GM21786 (cell line): ENCODE data around the gene SBF1.
"Not testable (repeated sequence)": the region's sequence is repeated elsewhere in the genome, so short reads cannot be mapped to it uniquely, and the experiment has no call there.

Source experiments
- ATAC-seq: cut with Tn5 transposase; IDR thresholded peaks from one replicate; pipeline ENCODE4 v1.9.1; 2021; ENCODE audit not compliant: unreplicated experiment

SBF1 gene

DNA sequence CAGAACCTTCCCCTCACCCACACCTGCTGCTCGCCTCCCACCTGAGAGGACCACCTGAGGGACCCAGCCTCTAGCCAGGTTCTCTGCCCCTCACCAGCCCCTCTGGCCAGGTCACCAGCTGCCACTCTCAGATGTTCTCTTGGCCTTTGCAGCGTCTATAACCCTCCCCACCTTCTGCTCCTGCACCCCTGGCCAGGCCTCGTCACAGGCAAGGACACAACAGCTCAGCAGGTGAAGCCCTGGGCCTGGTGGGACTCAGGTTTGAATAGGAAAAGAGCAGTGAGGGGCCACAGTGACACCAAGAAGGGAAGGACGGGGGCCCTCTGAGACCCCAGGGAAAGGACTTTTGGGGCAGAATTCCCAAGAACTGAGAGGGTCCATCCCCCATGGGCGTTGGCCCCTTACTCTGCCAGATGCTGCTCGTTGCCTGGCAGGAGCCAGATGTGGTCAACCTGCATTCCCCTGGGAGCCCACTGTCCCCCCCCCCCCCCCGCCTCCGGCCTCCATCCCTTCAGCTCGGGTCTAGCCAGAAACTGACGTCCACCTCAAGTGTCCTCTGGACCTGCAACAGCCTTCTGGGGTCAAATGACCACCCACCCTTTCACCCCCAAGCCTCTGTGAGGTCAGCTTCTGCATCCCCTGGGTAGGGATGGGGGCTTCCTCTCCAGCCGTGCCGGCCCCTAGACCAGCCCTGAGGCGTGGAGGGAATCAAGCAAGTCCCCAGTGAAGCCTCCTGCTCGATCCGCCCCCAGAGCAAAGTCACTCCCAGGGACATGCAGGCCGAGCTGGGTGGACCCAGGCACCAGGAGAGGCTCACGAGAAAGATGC lies 28.7 kb downstream of the SBF1 start:
- ATAC-seq = no peak

DNA sequence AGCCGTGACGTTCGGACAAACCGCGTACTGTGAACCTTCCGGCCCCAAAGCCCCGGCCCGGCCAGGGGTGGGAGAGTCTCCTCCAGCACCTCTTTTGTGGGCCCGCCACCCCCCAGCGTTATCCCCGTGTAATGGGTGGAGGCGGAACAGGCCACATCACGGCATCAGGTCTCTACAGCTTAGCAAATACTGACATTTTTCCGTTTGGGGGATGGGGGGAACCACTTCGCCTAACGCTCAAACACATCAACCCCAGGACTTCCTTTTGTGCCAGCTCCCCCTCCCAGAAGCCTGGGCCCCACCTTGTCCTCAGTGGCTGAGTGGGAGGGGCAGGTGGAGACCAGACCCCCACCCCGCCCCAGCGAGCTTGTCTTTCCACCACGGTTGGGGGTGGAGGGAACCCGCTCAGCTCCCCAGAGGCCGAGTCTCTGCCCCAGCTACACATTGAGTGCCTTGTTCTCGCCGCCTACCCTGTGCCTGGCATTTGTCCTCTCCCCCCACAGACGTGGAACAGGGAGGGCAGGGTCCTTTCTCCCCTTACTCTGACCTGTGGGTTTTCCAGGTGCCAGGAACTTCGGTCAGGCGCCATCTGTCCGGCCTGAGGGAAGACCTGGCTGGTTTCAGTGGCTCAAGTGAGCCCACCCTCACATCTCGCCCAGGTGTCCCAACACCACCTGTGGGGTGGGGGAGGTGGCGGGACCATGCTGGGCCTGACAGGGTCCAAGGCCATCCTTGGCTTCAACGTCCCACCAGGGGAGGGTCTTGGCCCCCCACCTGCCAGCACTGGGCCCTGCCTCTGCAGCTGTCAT lies 29.6 kb downstream of the SBF1 start:
- ATAC-seq = no peak

DNA sequence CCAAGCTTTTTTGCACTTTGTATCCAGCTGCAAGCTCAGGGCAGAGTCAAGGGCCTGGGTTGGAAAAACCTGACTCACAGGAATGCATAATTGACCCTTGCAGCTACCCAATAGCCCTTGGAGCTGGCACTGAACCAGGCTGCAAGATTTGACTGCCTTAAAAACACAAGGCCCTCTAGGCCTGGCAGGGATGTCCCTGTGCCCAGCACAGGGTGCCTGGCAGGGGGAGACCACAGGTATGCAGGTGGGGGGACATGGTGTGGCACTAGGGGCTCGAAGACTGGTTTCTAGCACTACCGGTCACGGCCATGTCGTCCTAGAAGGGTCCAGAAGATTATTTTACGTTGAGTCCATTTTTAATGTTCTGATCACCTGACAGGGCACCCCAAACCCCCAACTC lies 30.2 kb downstream of the SBF1 start:
- no peak for ATAC-seq

DNA sequence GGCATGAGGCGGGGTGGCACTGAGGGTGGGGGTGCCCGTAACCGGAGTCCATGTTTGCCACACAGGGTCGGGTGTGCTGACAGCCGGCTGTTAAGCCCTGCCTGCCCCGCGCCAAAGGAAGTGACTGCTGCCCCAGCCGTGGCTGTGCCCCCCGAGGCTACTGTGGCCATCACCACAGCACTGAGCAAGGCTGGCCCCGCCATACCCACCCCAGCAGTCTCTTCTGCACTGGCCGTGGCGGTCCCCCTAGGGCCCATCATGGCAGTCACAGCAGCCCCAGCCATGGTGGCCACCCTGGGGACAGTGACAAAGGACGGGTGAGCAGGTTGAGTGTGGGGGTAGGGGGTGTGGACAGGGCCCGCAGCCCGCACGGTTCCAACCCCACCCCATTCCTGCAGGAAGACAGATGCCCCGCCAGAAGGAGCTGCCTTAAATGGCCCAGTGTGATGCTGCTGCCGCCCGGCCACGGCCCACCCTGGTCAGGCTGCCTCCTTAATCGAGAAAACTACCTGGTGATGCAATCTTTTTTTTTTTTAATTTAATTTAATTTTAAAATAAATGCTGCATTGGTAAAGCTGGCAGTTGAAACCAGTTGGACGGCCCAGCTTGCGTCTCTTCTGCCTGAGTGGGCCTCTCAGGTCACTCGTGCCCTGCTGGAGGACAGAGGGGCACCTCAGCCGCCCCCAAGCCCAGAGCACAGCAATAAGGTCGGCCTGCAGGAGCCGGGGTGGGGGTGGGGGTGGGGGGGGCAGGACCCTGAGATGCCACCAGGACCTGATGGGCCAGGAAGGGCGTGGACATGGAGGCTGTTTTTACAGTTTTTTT lies 30.8 kb downstream of the SBF1 start:
- no peak for ATAC-seq

DNA sequence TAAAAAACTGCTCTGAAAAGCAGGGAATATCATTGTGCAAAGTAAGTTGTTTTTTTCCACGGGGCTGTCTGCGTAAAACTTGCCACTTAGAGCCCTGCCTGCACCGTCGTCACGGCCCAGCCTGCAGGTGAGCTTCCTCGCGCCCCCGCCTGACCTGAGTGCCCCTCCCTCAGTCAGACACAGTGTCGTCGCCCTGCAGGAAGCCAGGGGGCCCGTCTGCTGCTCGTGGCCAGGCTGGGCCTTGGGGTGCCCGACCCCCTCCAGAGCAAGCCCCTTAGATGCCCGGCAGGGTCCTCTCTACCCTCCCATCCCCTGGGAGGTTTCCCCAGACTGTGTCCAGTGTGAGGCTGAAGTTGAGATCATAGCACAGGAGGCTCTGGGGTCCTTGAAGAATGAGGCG lies 31.6 kb downstream of the SBF1 start:
- ATAC-seq = no peak

DNA sequence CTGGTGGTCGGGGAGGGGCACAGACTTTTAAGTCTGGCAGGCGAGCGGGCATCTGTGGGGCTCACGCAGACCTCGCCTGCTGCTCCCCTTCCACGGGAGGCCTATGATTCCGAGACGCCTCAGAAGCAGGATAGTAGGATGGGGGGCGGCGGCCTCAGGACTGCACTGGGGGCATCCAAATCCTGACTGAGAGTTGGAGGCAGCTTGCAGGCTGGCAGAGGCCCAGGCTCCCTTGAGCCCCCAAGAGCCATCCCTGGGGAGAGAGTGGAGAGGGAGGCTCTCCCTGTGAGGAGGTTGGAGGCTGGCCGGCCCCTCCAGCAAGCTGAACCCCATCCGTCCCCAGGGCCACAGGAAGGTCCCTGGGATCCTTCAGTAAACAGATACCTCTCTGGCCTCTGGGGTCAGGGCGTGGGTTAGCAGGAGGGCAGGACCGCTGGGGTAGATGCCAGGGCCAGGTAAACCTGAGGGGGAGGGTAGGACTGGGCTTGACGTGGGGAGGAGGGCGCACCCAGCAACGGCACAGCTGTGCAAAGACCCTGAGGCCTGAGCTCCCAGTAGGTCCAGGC lies 33.3 kb downstream of the SBF1 start:
- no peak for ATAC-seq

DNA sequence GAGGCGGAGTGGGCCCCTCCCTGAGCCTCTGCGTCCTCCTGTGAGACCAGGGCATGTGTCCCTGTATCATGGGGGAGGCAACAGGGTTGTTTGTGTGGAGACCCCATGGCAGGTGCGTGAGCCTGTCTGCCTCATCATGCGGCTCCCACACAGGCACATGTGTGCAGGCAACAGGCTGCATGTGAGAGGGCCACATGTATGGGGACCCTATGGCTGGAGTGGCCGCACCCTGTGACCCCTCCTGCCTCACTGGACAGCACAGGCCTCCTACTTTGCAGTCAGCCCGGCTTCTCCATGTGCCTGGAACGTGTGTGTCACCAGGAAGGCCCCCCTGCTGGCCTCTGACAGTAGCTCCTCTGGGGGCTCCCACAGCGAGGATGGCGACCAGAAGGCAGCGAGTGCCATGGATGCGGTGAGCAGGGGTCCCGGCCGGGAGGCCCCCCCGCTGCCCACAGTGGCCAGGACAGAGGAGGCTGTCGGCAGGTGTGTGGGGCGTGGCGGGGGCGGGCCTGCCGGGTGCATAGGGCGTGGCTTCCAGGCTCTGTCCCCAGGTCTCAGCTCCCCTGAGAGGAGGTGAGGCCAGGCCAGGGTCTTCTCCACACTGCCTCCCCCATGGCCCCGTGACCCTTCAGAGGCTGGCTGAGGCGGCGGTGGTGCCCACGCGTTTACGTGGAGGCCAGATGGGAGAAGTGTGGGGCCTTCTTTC lies 34.1 kb downstream of the SBF1 start:
- no peak for ATAC-seq

DNA sequence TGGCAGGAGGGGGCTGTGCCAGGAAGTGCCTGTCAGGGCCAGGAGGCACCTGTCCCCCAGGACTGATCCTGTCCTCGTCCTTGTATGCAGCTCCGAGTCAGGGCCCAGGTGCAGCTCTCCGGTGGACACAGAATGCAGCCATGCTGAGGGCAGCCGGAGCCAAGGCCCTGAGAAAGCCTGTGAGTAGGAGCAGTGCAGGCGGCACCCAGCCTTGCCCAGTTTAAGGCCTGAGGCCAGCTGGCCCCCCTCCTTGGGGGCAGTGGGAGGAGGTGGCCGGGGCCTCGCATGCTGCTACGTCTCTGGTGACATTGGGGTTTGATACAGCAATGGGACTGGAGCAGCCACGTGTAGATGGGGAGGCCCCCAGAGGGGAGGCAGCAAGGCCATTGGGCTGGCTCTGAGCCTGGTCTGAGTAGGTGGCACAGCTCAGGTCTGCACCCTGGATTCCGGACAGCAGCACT lies 34.9 kb downstream of the SBF1 start:
- ATAC-seq = no peak

DNA sequence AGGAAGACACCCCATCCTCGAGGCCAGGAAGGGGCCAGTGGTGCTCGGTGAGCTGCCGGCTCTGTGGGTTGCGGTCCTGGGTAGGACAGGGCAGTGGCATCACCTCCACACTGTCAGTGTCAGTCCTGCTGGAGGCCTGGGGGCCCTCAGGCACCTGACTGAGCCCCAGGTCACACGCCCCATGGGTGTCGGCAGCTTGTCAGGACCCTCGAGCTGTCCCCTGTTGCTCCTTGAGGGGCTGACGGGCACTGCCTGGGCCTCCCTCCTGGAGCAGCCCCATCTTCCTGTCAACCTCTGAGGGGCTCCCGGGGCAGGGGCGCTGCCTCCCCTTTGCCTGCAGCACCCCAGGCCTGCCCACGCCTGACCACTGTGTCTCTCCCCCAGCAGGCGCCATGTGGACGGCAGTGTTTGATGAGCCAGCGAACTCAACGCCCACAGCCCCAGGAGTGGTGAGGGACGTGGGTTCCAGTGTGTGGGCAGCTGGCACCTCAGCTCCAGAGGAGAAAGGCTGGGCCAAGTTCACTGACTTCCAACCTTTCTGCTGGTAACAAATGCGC lies 35.4 kb downstream of the SBF1 start:
- ATAC-seq = no peak

DNA sequence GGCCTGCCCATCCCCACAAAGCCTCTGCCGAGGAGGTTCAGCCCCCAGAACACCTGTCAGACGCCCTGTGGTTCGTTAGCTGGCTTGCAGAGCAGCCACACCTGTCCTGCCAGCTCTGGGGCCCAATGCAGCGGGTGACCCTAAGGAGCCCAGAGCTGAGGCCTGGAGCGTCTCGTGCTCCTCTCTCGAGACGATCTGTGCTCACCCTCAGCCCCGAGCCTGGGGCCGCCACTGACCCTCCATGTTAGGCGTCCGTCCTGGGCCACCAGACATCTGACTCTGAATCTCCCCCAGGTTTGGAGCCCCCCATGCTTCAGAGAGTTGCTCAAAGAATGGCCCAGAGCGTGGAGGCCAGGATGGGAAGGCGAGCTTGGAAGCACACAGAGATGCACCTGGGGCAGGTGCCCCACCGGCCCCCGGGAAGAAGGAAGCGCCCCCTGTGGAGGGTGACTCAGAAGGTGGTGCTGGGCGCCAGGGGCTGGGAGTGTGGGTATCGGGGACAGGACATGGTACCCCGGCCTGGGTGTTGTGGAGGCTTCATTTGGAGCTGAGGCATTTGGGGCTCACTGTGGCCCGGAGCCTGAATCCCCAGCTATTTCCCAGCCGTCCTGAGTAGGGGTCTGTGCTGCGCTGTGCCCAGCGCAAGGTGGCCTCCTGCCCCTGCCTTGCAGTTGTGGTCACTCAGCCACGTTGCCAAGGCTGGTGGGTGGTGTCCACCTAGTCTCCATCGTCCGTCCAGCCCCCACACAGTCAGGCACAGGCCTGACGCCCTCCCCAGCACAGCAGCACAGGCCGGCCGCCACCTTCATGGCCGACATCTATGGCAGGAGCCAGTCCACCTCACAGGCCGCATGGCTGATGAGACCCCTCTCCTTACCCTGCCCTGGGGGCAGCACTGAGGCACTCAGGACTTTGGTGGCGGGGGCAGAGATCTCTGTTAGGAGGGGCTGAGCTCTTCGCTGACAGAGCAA lies 36.2 kb downstream of the SBF1 start:
- ATAC-seq = no peak

DNA sequence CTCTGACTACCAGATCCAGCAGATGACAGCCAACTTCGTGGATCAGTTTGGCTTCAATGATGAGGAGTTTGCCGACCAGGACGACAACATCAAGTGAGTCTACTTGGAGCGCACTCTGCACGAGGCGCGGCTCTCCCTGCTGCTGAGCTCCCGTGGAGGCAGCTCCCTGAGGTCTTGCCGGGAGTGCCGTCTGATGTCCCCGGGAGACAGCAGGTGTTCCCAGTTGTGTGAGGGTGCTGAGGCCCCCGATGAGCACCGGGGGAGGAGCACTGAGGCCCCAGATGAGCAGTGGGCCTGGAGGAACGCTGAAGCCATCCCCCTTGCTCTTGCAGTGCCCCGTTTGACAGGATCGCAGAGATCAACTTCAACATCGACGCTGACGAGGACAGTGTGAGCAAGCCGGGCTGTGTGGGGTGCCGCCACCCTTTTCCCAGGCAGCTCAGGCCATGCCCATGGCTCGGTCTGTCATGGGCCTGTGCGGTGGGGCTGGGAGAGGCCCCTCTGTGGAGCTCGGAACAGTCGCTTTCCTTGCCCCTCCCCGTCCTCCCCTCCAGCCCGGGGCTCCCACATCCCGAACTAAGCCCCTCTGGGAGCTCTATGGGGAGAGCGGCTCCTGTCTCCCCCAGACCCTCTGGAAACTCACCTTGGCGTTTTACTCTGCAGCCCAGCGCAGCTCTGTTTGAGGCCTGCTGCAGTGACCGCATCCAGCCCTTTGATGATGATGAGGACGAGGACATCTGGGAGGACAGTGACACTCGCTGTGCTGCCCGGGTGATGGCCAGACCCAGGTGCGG lies 37.1 kb downstream of the SBF1 start:
- no peak for ATAC-seq

DNA sequence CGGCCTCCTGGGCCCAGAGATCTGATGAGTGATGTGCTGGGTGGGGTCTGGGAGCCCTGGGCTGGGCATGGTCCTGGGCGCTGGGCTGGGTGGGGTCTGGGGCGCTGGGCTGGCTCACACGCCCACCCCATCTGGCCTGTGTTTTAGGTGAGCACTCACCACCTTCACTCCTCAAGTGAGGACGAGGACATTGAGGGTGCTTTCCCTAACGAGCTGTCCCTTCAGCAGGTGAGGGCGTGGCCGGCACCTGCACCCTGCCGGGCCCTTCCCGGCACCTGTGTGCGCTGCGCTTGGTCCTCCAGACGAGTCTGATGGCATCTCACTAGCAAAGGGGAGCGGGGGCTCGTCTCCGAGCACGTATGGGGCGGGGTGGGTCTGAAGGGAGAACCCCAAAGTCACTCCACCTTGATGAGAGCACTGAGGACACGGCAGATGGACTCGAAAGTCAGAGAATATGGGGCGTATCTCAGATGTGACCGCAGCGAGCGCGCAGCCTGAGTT lies 37.9 kb downstream of the SBF1 start:
- no peak for ATAC-seq

DNA sequence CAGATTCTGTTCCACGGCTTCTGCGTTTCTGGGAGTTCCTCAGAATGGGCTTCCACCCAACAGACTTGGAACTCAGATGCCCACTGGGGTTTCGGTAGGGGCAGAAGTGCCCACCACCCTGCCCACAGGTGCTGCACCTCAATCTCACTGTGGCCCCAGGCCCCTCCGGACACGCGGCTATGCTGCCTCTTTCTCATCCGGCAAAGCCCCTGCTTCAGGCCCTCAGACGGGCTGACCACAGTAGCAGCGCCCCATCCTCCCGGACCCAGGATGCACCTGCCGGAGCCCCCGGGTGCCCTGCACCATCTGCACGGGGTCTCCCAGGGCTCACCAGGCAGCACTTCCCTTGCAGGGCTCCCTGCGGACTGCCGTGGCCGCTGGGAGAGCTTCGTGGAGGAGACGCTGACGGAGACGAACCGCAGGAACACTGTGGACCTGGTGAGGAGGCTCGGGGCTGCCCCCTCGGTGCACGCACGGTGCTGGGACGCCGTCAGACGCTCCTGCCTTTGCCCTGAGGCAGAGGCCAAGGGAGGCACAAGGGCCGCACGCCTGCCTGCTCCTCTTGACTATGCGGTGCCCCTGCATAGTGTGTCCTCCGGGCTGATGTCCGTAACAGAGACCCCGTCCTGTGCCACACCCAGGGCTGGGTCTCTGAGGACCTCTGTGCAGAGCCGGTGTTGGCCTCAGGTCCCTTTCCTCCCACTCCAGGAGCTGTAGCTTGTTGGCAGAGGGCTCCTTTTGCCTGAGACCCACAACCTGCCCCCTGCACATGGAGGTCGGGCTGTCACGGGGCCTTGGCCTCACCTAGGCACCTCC lies 38.6 kb downstream of the SBF1 start:
- no peak for ATAC-seq

DNA sequence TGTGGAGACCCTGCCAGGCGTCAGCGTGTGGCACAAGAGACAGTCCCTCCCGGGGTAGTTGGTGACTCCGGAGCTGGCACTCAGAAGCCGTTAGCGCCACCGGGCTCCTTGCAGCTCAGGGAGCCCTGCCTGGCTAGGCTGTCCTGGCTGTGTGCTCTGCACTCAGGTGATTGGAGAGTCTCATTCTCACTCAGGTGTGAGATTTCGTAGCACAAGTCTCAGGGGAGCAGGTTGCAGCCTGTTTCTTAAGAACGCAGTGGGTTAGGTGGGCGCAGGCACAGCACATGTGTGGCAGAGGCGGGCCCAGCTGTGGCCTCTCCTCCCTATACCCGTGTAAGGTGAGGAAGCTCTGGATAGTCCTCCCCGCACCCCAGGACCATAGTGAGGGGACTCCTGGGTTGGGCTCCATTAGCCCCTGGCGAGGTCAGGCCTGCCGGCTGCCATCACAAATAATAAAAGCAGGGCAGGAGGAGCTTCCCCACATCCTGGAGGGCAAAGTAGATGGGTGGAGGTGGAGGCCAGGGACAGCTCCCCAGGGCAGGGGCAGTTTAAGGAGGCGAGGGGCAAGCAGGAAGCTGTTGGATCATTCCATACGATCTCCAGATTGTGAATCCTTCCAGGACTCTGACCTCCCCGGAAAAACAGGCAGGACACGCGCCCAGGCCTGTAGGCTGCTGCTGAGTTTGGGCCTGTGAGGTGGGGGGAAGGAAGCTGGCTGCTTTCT lies 39.4 kb downstream of the SBF1 start:
- ATAC-seq = no peak

DNA sequence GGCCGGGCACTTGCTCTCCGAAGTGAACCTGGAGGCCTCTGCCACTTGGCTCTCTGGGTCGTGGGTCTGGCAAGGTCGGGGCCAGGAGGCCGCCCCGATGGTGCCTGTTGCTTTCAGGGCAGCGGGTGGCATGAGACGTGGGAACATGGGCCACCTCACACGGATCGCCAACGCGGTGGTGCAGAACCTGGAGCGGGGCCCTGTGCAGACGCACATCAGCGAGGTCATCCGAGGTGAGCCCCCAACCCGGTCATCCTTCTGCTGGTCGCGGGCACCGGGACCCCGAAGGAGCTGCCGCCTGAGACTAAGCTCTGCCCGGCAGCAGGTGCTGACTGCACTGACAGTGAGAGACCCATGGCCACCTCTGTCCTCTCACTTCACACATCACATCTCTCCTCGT lies 40.0 kb downstream of the SBF1 start:
- ATAC-seq = no peak

DNA sequence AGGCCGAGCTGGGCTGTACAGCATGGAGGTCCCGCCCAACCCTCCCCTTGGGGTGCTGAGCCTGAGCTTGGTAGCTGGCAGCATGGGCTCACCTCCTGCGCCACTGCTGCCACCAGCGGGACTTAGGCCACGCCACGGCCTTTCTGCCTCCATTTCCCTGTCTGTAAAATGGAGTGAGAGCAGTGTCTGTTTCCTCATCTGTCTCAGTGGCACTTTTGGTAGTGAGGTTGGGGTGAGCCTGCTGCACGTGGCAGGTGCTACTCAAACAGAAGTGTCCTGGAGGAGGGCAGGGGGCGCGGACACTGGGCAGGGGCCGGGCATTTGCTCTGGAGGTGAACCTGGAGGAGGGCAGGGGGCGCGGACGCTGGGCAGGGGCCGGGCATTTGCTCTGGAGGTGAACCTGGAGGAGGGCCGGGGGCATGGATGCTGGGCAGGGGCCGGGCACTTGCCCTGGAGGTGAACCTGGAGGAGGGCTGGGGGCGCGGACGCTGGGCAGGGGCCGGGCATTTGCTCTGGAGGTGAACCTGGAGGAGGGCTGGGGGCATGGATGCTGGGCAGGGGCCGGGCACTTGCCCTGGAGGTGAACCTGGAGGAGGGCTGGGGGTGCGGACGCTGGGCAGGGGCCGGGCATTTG lies 41.8 kb downstream of the SBF1 start:
- ATAC-seq = not testable (repeated sequence)
